ENCODE results near the gene DMAC2L.

The DMAC2L gene

GRCh38 chr14:50366589-50366988, 54.5 kb downstream of the DMAC2L start:
- Histone ChIP-seq H4K20me1 (ENCODE audit: insufficient read depth, low read length) (no peaks in the 10 kb centered on the region), H3K79me2 (ENCODE audit: insufficient read depth, low read length) (no peaks in the 10 kb centered on the region), H3K27ac (ENCODE audit: low read length) (no peak overlapping the region), H3K36me3 (ENCODE audit: insufficient read depth, low read length) (no peaks in the 10 kb centered on the region), H3K4me2 (ENCODE audit: insufficient read depth, low read length) (no peak overlapping the region), H3K9ac (ENCODE audit: low read depth, low read length) (no peak overlapping the region), H3K9me3 (ENCODE audit: insufficient read depth, low read length, severe bottlenecking) (no peaks in the 10 kb centered on the region), H2AFZ (ENCODE audit: low read depth, low read length) (no peak overlapping the region), H3K27me3 (ENCODE audit: insufficient read depth, low read length, poor library complexity) (no peaks in the 10 kb centered on the region), H3K4me3 (ENCODE audit: low read depth in 1 of 2, low read length in 2 of 2) (no peak overlapping the region), H3K4me1 (ENCODE audit: insufficient read depth, low read length) (peaks cover 26% of the 10 kb centered on the region)
- no peak for DNase-seq
- ATAC-seq (ENCODE audit: insufficient read depth, low read depth): no peak
- no peak for TF ChIP-seq EZH2 (IDR thresholded peaks at IDR 0.05; ENCODE audit: borderline replicate concordance, low read depth, low read length, severe bottlenecking)
- TF ChIP-seq CTCF (IDR thresholded peaks at IDR 0.05; ENCODE audit: borderline replicate concordance, extremely low read depth, low read length, poor library complexity, severe bottlenecking): no peak

GRCh38 chr14:50371546-50371945, 59.4 kb downstream of the DMAC2L start:
- ATAC-seq (ENCODE audit: insufficient read depth, low read depth): no peak
- no peak for DNase-seq
- no peaks in the 10 kb centered on the region for H3K9me3 ChIP-seq (ENCODE audit: insufficient read depth, low read length, severe bottlenecking)

GRCh38 chr14:50373959-50374358, 61.8 kb downstream of the DMAC2L start:
- H3K9ac ChIP-seq (ENCODE audit: low read depth, low read length): no peak overlapping the region
- no peak for ATAC-seq (ENCODE audit: insufficient read depth, low read depth)
- H2AFZ ChIP-seq (ENCODE audit: low read depth, low read length): no peak overlapping the region
- no peak overlapping the region for H3K4me2 ChIP-seq (ENCODE audit: insufficient read depth, low read length)
- no peak overlapping the region for H3K27ac ChIP-seq (ENCODE audit: low read length)
- DNase-seq: no peak
- no peaks in the 10 kb centered on the region for H3K9me3 ChIP-seq (ENCODE audit: insufficient read depth, low read length, severe bottlenecking)
- TF ChIP-seq CTCF (IDR thresholded peaks at IDR 0.05; ENCODE audit: borderline replicate concordance, extremely low read depth, low read length, poor library complexity, severe bottlenecking) (no peak), EZH2 (IDR thresholded peaks at IDR 0.05; ENCODE audit: borderline replicate concordance, low read depth, low read length, severe bottlenecking) (no peak)
- no peaks in the 10 kb centered on the region for H3K4me1 ChIP-seq (ENCODE audit: insufficient read depth, low read length)
- no peak overlapping the region for H3K4me3 ChIP-seq (ENCODE audit: low read depth in 1 of 2, low read length in 2 of 2)
- H3K36me3 ChIP-seq (ENCODE audit: insufficient read depth, low read length): no peaks in the 10 kb centered on the region
- H3K79me2 ChIP-seq (ENCODE audit: insufficient read depth, low read length): no peaks in the 10 kb centered on the region
- no peaks in the 10 kb centered on the region for H3K27me3 ChIP-seq (ENCODE audit: insufficient read depth, low read length, poor library complexity)
- no peaks in the 10 kb centered on the region for H4K20me1 ChIP-seq (ENCODE audit: insufficient read depth, low read length)

More at GRCh38 chr14:50371546-50371945, 59.4 kb downstream of the DMAC2L start:
- Histone ChIP-seq H3K4me3 (ENCODE audit: low read depth in 1 of 2, low read length in 2 of 2) (no peak overlapping the region), H3K27ac (ENCODE audit: low read length) (no peak overlapping the region), H3K36me3 (ENCODE audit: insufficient read depth, low read length) (no peaks in the 10 kb centered on the region), H3K27me3 (ENCODE audit: insufficient read depth, low read length, poor library complexity) (no peaks in the 10 kb centered on the region), H4K20me1 (ENCODE audit: insufficient read depth, low read length) (no peaks in the 10 kb centered on the region), H3K4me1 (ENCODE audit: insufficient read depth, low read length) (no peaks in the 10 kb centered on the region), H3K9ac (ENCODE audit: low read depth, low read length) (no peak overlapping the region), H3K4me2 (ENCODE audit: insufficient read depth, low read length) (no peak overlapping the region), H3K79me2 (ENCODE audit: insufficient read depth, low read length) (no peaks in the 10 kb centered on the region), H2AFZ (ENCODE audit: low read depth, low read length) (no peak overlapping the region)
- TF ChIP-seq EZH2 (IDR thresholded peaks at IDR 0.05; ENCODE audit: borderline replicate concordance, low read depth, low read length, severe bottlenecking) (no peak), CTCF (IDR thresholded peaks at IDR 0.05; ENCODE audit: borderline replicate concordance, extremely low read depth, low read length, poor library complexity, severe bottlenecking) (no peak)

GRCh38 chr14:50375760-50376159, 63.6 kb downstream of the DMAC2L start:
- Histone ChIP-seq H3K4me3 (ENCODE audit: low read depth in 1 of 2, low read length in 2 of 2) (no peak overlapping the region), H4K20me1 (ENCODE audit: insufficient read depth, low read length) (no peaks in the 10 kb centered on the region), H3K36me3 (ENCODE audit: insufficient read depth, low read length) (no peaks in the 10 kb centered on the region), H3K4me1 (ENCODE audit: insufficient read depth, low read length) (no peaks in the 10 kb centered on the region), H3K79me2 (ENCODE audit: insufficient read depth, low read length) (no peaks in the 10 kb centered on the region), H3K9ac (ENCODE audit: low read depth, low read length) (no peak overlapping the region), H3K27ac (ENCODE audit: low read length) (no peak overlapping the region), H3K4me2 (ENCODE audit: insufficient read depth, low read length) (no peak overlapping the region), H3K9me3 (ENCODE audit: insufficient read depth, low read length, severe bottlenecking) (no peaks in the 10 kb centered on the region), H3K27me3 (ENCODE audit: insufficient read depth, low read length, poor library complexity) (no peaks in the 10 kb centered on the region), H2AFZ (ENCODE audit: low read depth, low read length) (no peak overlapping the region)
- no peak for DNase-seq
- no peak for TF ChIP-seq CTCF (IDR thresholded peaks at IDR 0.05; ENCODE audit: borderline replicate concordance, extremely low read depth, low read length, poor library complexity, severe bottlenecking)
- TF ChIP-seq EZH2 (IDR thresholded peaks at IDR 0.05; ENCODE audit: borderline replicate concordance, low read depth, low read length, severe bottlenecking): no peak
- ATAC-seq (ENCODE audit: insufficient read depth, low read depth): no peak

All from DND-41 (cell line).